Mucosa of stomach (tissue), 1 donor: ENCODE results near the gene TMEM161A.

Experiments
- H3K27me3 ChIP-seq: one replicate; pipeline ENCODE4 v1.7.0; 2013; ENCODE audit warnings: mild to moderate bottlenecking, low read length; ENCODE audit not compliant: control insufficient read depth, insufficient read depth
- H3K36me3 ChIP-seq: one replicate; pipeline ENCODE4 v1.7.0; 2013; ENCODE audit warnings: low read length; ENCODE audit not compliant: control insufficient read depth, insufficient read depth
- H3K4me1 ChIP-seq: one replicate; pipeline ENCODE4 v1.7.0; 2013; ENCODE audit warnings: mild to moderate bottlenecking, low read length; ENCODE audit not compliant: control insufficient read depth, insufficient read depth
- H3K4me3 ChIP-seq: one replicate; pipeline ENCODE4 v1.7.0; 2013; ENCODE audit warnings: low read length
- H3K9ac ChIP-seq: one replicate; pipeline ENCODE4 v1.7.0; 2013; ENCODE audit warnings: mild to moderate bottlenecking, low read length, moderate library complexity
- H3K9me3 ChIP-seq: one replicate; pipeline ENCODE4 v1.7.0; 2013; ENCODE audit warnings: mild to moderate bottlenecking, low read length, moderate library complexity; ENCODE audit not compliant: control insufficient read depth
- donor health status: Pancreatic carcinoma.

TMEM161A gene

GRCh38 chr19:19076476-19076875, 61.8 kb downstream of the TMEM161A start:
- Histone ChIP-seq H3K36me3 (no peaks in the 10 kb centered on the region), H3K9ac (no peak overlapping the region), H3K4me1 (no peaks in the 10 kb centered on the region), H3K4me3 (no peak overlapping the region), H3K27me3 (no peaks in the 10 kb centered on the region), H3K9me3 (no peaks in the 10 kb centered on the region)

- Histone ChIP-seq H3K27me3 (no peaks in the 10 kb centered on the region), H3K9me3 (no peaks in the 10 kb centered on the region), H3K4me1 (no peaks in the 10 kb centered on the region), H3K4me3 (no peak overlapping the region), H3K9ac (no peak overlapping the region), H3K36me3 (no peaks in the 10 kb centered on the region)
Measured at GRCh38 chr19:19075126-19075525, 63.2 kb downstream of the TMEM161A start.

GRCh38 chr19:19074196-19074882, 63.9 kb downstream of the TMEM161A start:
- Histone ChIP-seq H3K4me1 (no peaks in the 10 kb centered on the region), H3K9me3 (no peaks in the 10 kb centered on the region), H3K9ac (no peak overlapping the region), H3K4me3 (no peak overlapping the region), H3K27me3 (no peaks in the 10 kb centered on the region), H3K36me3 (no peaks in the 10 kb centered on the region)

DNA sequence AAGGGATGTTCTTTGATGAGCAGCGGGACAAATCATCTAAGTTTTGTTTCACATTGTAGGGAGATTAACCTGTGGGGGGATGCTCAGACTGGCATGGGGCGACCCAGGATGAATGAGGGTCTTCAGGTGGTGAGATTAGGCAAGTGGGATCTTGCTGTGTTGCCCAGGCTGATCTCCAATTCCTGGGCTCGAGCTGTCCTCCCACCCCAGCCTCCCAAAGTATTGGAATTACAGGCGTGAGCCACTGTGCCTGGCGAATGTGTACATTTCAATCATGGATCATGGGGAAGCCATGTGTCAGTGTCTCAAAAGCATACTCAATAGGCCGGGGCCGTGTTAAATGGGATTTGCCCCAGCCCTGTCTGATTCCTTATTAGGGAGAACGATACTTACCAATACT, 66.4 kb downstream of the TMEM161A start:
- Histone ChIP-seq H3K4me3 (no peak overlapping the region), H3K4me1 (no peaks in the 10 kb centered on the region)

More for the DNA sequence above, 66.4 kb downstream of the TMEM161A start:
- Histone ChIP-seq H3K9me3 (no peaks in the 10 kb centered on the region), H3K36me3 (no peaks in the 10 kb centered on the region), H3K9ac (no peak overlapping the region), H3K27me3 (no peaks in the 10 kb centered on the region)
